SK-N-SH treated with all-trans-retinoic acid at 6 μM for 48 hours (cell line): ENCODE results near the gene PHLDB3.

Experiments used
- ATAC-seq: fragments of 200-7000 bp; cut with Tn5 transposase; 3 replicates; pipeline ENCODE4 v1.9.1; 2020; ENCODE audit warnings: mild to moderate bottlenecking, moderate library complexity
- ARNTL ChIP-seq: fragments of 450-650 bp; formaldehyde crosslinking; IDR thresholded peaks from 2 replicates; pipeline ENCODE4 v1.5.0; 2020; ENCODE audit warnings: low read depth, mild to moderate bottlenecking, moderate library complexity, borderline replicate concordance
- CSDC2 ChIP-seq: fragments of 250-450 bp; sonication (Bioruptor Pico); IDR thresholded peaks from 2 replicates; pipeline ENCODE4 v1.5.0; 2020; ENCODE audit warnings: mild to moderate bottlenecking, moderate library complexity
- CSRNP3 ChIP-seq: fragments of 250-450 bp; sonication (Bioruptor Pico); IDR thresholded peaks from 2 replicates; pipeline ENCODE4 v1.5.1; 2021; ENCODE audit warnings: mild to moderate bottlenecking, moderate library complexity
- ESRRG ChIP-seq: fragments of 250-450 bp; sonication (Bioruptor Pico); IDR thresholded peaks from 2 replicates; pipeline ENCODE4 v1.6.1; 2021; ENCODE audit warnings: mild to moderate bottlenecking
- GLIS3 ChIP-seq: fragments of 250-450 bp; sonication (Bioruptor Pico); IDR thresholded peaks from 2 replicates; pipeline ENCODE4 v1.5.0; 2020; ENCODE audit warnings: mild to moderate bottlenecking, moderate library complexity
- OSR1 ChIP-seq: fragments of 250-450 bp; sonication (Bioruptor Pico); IDR thresholded peaks from 2 replicates; pipeline ENCODE4 v1.8.0; 2022; ENCODE audit warnings: moderate library complexity, mild to moderate bottlenecking, inconsistent platforms
- PATZ1 ChIP-seq: fragments of 250-450 bp; sonication (Bioruptor Pico); IDR thresholded peaks from 2 replicates; pipeline ENCODE4 v1.8.0; 2020; ENCODE audit warnings: mild to moderate bottlenecking, moderate library complexity, borderline replicate concordance
- RARB ChIP-seq: fragments of 250-450 bp; sonication (Bioruptor Pico); IDR thresholded peaks from 2 replicates; pipeline ENCODE4 v1.8.0; 2021; ENCODE audit warnings: mild to moderate bottlenecking, moderate library complexity
- SNAI2 ChIP-seq: fragments of 250-450 bp; sonication (Bioruptor Pico); IDR thresholded peaks from 2 replicates; pipeline ENCODE4 v1.5.0; 2020; ENCODE audit warnings: mild to moderate bottlenecking, moderate library complexity
- TCF4 ChIP-seq: fragments of 250-450 bp; sonication (Bioruptor Pico); IDR thresholded peaks from 2 replicates; pipeline ENCODE4 v1.8.0; 2021; ENCODE audit warnings: mild to moderate bottlenecking, moderate library complexity, borderline replicate concordance
- TOX ChIP-seq: fragments of 250-450 bp; sonication (Bioruptor Pico); IDR thresholded peaks from 2 replicates; pipeline ENCODE4 v1.8.0; 2021; ENCODE audit warnings: mild to moderate bottlenecking, moderate library complexity, borderline replicate concordance
- ZC3H10 ChIP-seq: fragments of 250-450 bp; sonication (Bioruptor Pico); IDR thresholded peaks from 2 replicates; pipeline ENCODE4 v1.5.1; 2021; ENCODE audit warnings: mild to moderate bottlenecking, moderate library complexity
- ZFP3 ChIP-seq: fragments of 250-450 bp; sonication (Bioruptor Pico); IDR thresholded peaks from 2 replicates; pipeline ENCODE4 v1.5.0; 2020; ENCODE audit warnings: mild to moderate bottlenecking, moderate library complexity
- ZNF565 ChIP-seq: fragments of 450-650 bp; formaldehyde crosslinking; conservative IDR thresholded peaks from 2 replicates; pipeline ENCODE4 v1.5.0; 2020; ENCODE audit warnings: low read depth, mild to moderate bottlenecking, moderate library complexity
- ZNF70 ChIP-seq: fragments of 450-650 bp; formaldehyde crosslinking; IDR thresholded peaks from 2 replicates; pipeline ENCODE4 v1.5.0; 2020; ENCODE audit warnings: mild to moderate bottlenecking, moderate library complexity
- ZNF8 ChIP-seq: fragments of 450-650 bp; formaldehyde crosslinking; IDR thresholded peaks from 2 replicates; pipeline ENCODE4 v1.5.0; 2020; ENCODE audit warnings: mild to moderate bottlenecking, moderate library complexity
- TF ChIP-seq, protein P1 (sequence below): fragments of 250-450 bp; sonication (Bioruptor Pico); IDR thresholded peaks from 2 replicates; pipeline ENCODE4 v1.8.0; 2021; ENCODE audit warnings: low read depth, mild to moderate bottlenecking, moderate library complexity, borderline replicate concordance
- TF ChIP-seq, protein P2 (sequence below): fragments of 250-450 bp; sonication (Bioruptor Pico); IDR thresholded peaks from 2 replicates; pipeline ENCODE4 v1.5.1; 2020; ENCODE audit warnings: low read depth, mild to moderate bottlenecking, moderate library complexity
- TF ChIP-seq, protein P3 (sequence below): fragments of 250-450 bp; sonication (Bioruptor Pico); IDR thresholded peaks from 2 replicates; pipeline ENCODE4 v1.5.0; 2020; ENCODE audit warnings: mild to moderate bottlenecking, moderate library complexity

Gene PHLDB3

DNA sequence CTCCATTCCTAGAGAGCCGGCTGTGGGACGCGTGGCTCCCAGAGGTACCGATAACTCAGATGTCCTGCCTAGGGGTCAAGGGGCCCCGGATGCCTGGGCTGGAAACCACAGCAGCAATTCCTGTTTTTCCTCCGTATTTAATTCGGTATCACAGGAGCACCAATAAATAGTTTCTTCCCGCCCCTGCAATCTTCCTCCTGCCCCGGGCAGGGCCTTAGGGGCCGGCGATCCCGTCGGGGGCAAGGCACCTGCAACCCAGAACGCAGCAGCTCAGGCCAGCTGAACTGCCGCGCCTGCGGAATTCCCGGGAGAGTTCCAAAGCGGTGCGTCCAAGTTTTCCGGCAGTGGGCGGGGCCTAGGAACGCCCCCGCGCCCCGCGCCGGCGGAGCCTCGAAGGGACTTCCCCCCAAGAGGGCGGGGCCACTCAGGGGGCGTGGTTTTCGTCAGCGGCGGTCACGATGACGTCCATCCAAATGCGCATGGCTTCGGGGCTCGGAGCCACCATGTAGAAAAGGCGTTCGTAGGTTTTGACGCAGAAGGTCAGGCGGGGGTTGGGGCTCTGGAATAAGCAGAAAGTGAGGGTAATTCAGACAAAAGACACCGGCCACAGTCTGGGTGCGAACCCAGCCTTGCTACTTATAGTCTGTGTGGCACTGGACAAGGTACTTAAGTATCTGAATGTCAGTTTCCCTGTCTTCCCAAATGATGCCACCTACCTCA is 29.4 kb downstream of the PHLDB3 start (continued):
- TF ChIP-seq ARNTL (CRISPR knock-in tag) (no peak), CSDC2 (CRISPR knock-in tag) (no peak)
- TF ChIP-seq, protein P1, sequence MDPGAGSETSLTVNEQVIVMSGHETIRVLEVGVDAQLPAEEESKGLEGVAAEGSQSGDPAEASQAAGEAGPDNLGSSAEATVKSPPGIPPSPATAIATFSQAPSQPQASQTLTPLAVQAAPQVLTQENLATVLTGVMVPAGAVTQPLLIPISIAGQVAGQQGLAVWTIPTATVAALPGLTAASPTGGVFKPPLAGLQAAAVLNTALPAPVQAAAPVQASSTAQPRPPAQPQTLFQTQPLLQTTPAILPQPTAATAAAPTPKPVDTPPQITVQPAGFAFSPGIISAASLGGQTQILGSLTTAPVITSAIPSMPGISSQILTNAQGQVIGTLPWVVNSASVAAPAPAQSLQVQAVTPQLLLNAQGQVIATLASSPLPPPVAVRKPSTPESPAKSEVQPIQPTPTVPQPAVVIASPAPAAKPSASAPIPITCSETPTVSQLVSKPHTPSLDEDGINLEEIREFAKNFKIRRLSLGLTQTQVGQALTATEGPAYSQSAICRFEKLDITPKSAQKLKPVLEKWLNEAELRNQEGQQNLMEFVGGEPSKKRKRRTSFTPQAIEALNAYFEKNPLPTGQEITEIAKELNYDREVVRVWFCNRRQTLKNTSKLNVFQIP (CRISPR knock-in tag) = no peak

DNA sequence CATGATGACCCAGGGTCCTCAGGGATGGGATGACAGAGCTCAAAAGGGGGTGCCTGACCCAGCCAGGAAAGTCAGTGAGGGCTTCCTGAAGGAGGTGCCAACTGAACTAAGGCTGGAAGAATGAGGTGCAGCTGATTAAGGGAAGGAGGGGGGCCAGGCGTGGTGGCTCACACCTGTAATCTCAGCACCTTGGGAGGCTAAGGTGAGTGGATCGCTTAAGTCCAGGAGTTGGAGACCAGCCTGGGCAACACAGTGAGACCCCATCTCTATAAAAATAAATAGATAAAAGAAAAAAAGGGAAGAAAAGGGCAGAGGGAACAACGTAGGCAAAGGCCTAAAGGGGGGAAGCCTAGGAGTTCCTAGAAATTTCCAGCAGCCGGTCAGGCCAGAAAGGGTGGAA is 30.1 kb downstream of the PHLDB3 start:
- no peak for ATAC-seq
- no peak for TF ChIP-seq GLIS3 (CRISPR knock-in tag)
- TF ChIP-seq ZNF8 (CRISPR knock-in tag) = no peak
- no peak for TF ChIP-seq ZC3H10 (CRISPR knock-in tag)
- no peak for TF ChIP-seq SNAI2
- no peak for TF ChIP-seq ZFP3 (CRISPR knock-in tag)
- TF ChIP-seq TOX = no peak

DNA sequence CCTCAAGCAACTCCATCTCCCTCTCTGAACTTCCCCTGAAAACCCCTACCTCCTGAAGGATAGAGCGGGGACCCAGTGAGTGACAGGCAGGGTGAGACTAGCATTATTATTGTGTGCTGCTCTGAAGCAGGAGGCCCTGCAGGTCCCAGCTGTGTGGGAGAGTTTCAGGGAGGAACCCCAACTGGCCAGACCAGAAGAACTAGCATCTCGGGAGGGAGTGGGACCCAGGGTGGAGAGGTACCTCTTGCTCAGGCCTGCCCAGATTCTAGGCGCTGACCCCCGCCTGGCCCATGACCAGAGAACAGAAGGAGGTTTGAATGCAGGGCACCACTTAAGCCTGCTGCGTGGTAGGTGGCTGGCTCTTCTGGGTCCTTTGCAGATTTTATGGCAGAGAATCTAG is 33.5 kb downstream of the PHLDB3 start:
- ATAC-seq = no peak
- TF ChIP-seq SNAI2 (no peak), TCF4 (CRISPR knock-in tag) (no peak), ZC3H10 (CRISPR knock-in tag) (no peak), ZNF565 (CRISPR knock-in tag) (no peak), TOX (no peak), ESRRG (CRISPR knock-in tag) (no peak)
- TF ChIP-seq, protein P1 (CRISPR knock-in tag) = no peak
- TF ChIP-seq, protein P2, sequence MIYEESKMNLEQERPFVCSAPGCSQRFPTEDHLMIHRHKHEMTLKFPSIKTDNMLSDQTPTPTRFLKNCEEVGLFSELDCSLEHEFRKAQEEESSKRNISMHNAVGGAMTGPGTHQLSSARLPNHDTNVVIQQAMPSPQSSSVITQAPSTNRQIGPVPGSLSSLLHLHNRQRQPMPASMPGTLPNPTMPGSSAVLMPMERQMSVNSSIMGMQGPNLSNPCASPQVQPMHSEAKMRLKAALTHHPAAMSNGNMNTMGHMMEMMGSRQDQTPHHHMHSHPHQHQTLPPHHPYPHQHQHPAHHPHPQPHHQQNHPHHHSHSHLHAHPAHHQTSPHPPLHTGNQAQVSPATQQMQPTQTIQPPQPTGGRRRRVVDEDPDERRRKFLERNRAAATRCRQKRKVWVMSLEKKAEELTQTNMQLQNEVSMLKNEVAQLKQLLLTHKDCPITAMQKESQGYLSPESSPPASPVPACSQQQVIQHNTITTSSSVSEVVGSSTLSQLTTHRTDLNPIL (CRISPR knock-in tag) = no peak

DNA sequence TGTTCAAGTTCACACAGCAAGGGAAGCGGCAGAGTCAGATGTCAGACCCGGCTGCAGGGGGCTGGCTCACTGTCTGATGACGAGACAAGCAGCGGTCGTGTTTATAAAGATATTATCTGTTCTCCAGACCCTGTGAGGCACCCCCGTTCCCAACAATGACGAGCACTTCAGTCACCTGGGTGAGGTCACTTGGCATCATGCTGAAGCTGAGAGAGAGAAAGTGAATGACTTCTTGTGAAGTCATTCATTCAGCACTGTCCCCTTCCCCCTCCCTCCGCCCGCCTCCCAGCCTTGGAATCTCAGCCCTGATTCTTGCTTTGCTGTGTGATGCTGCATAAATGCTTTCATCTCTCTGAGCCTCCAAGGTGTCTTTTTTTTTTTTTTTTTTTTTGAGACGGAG is 34.3 kb downstream of the PHLDB3 start:
- no peak for ATAC-seq
- TF ChIP-seq ZFP3 (CRISPR knock-in tag) = no peak
- no peak for TF ChIP-seq GLIS3 (CRISPR knock-in tag)
- peak; percentile 69 for TF ChIP-seq ZNF70 (CRISPR knock-in tag)
- no peak for TF ChIP-seq ARNTL (CRISPR knock-in tag)

- TF ChIP-seq RARB (CRISPR knock-in tag) (no peak), ZC3H10 (CRISPR knock-in tag) (no peak), OSR1 (CRISPR knock-in tag) (no peak)
- ATAC-seq = no peak
Observed at GRCh38 chr19:43469160-43469480, 35.4 kb downstream of the PHLDB3 start.

DNA sequence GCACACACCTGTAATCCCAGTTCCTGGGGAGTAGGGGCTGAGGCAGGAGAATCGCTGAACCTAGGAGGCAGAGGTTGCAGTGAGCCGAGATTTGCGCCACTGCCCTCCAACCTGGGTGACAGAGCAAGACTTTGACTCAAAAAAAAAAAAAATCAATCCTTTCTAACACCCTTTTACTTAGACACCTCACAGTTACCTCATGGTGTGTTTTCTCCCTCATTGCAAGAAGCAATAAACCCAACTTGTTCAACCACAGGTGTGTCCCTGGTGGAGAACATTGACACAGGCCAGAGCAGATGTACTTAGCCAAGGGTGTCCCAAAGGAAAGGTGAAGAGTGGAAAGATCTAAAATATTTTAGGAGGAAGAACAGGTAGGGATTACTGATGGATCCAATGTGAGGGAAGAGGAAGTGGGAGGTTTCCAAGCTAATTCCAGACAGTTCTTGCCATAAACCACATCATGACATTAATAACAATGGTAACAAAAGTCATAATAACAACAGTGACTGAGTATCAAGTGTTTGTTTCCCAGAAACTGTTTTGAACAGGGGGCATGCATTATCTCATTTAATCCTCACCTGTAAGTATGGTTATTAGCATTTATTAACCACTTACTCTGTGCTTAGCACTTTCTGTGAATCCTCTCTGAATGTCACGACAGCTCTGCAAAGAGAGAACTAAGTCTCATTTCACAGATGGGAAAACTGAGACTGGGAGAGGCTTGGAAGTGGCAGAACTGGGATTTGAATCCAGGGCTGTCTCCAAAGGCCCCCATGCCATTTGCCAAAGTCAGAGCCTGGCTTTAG is 36.0 kb downstream of the PHLDB3 start:
- ATAC-seq = no peak
- no peak for TF ChIP-seq ARNTL (CRISPR knock-in tag)
- TF ChIP-seq CSDC2 (CRISPR knock-in tag) = no peak
- TF ChIP-seq, protein P2 (CRISPR knock-in tag) = no peak
- TF ChIP-seq CSRNP3 (CRISPR knock-in tag) = no peak
- no peak for TF ChIP-seq PATZ1 (CRISPR knock-in tag)
- no peak for TF ChIP-seq ZC3H10 (CRISPR knock-in tag)
- TF ChIP-seq, protein P3, sequence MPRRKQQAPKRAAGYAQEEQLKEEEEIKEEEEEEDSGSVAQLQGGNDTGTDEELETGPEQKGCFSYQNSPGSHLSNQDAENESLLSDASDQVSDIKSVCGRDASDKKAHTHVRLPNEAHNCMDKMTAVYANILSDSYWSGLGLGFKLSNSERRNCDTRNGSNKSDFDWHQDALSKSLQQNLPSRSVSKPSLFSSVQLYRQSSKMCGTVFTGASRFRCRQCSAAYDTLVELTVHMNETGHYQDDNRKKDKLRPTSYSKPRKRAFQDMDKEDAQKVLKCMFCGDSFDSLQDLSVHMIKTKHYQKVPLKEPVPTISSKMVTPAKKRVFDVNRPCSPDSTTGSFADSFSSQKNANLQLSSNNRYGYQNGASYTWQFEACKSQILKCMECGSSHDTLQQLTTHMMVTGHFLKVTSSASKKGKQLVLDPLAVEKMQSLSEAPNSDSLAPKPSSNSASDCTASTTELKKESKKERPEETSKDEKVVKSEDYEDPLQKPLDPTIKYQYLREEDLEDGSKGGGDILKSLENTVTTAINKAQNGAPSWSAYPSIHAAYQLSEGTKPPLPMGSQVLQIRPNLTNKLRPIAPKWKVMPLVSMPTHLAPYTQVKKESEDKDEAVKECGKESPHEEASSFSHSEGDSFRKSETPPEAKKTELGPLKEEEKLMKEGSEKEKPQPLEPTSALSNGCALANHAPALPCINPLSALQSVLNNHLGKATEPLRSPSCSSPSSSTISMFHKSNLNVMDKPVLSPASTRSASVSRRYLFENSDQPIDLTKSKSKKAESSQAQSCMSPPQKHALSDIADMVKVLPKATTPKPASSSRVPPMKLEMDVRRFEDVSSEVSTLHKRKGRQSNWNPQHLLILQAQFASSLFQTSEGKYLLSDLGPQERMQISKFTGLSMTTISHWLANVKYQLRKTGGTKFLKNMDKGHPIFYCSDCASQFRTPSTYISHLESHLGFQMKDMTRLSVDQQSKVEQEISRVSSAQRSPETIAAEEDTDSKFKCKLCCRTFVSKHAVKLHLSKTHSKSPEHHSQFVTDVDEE (CRISPR knock-in tag) = no peak
